ENCODE data around the gene PDE6G. TPM values are rescaled to one million over a fixed set of nuclear protein-coding genes. Genes with fewer than 3 reads are reported as not detected.

Gene PDE6G
- total and polyA plus RNA-seq, 2 of the 13 experiments (the other 11 are each of a cell fraction or from before 2014, with no cell fraction given) = 1.4 to 6.7 TPM

- TF ChIP-seq DRAP1 (CRISPR knock-in tag; IDR thresholded peaks at IDR 0.05) (peak; percentile 47; the same call in 1 of the 2 replicates), HBP1 (CRISPR knock-in tag; IDR thresholded peaks at IDR 0.05; ENCODE audit: low read depth) (peak; percentile 97), REL (CRISPR knock-in tag; conservative IDR thresholded peaks at IDR 0.05) (peak; percentile 85), ZNF407 (CRISPR knock-in tag; IDR thresholded peaks at IDR 0.05; ENCODE audit: not compliant biosample characterization) (peak; percentile 17), EEA1 (CRISPR knock-in tag; IDR thresholded peaks at IDR 0.05; ENCODE audit: borderline replicate concordance) (0 out of 2 replicates have a peak, but pooled peaks have one; percentile 47), ZNF768 (CRISPR knock-in tag; IDR thresholded peaks at IDR 0.05) (peak; percentile 84), MXD1 (CRISPR knock-in tag; IDR thresholded peaks at IDR 0.05) (peak; percentile 66), ZNF777 (CRISPR knock-in tag; IDR thresholded peaks at IDR 0.05) (0 out of 2 replicates have a peak, but pooled peaks have one; percentile 14), CAMTA2 (CRISPR knock-in tag; IDR thresholded peaks at IDR 0.05; ENCODE audit: borderline replicate concordance) (peak; percentile 89; the same call in 1 of the 2 replicates), THAP9 (CRISPR knock-in tag; IDR thresholded peaks at IDR 0.05; ENCODE audit: borderline replicate concordance) (no peak), NCOR1 (IDR thresholded peaks at IDR 0.05; ENCODE audit: borderline replicate concordance, low read length) (no peak), PCBP1 (IDR thresholded peaks at IDR 0.05; ENCODE audit: borderline replicate concordance, low read depth, low read length) (no peak)
Observed at GRCh38 chr17:81636505-81637288, 19.6 kb downstream of the PDE6G start, which contains the start of the genes NPLOC4 and TSPAN10 (continued).
